ENCODE measurements around the gene ZFYVE26.

GRCh38 chr14:67800743-67801142 lies 15.6 kb downstream of the ZFYVE26 start:
- TF ChIP-seq POLR2A (IDR thresholded peaks at IDR 0.05) (no peak), CTCF (IDR thresholded peaks at IDR 0.05) (no peak)

All from body of pancreas (tissue), 4 donors.